ENCODE data around the gene PTPN20.

DNA sequence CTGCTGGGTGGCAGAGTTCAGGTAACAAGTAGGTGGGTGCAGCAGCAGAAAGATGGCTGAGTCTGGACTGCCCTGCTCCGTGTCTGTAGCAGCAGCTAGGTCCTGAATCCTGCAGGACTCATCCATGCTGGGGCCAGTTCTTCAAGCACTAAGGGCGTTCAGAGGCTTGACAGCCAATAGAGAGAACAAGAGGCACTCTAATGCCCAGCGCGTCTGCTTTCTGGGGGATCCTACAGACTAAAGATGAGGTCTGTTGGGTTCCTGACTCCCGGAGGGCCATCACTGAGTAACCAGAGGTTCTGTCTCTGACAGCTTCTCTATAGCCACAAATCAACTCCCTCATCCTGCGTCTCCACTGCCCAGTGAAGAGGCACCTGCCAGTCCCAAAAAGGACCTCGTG lies 125.5 kb downstream of the PTPN20 start:
- TF ChIP-seq RELA (CRISPR knock-in tag; IDR thresholded peaks at IDR 0.05; ENCODE audit: borderline replicate concordance), result no peak
- TF ChIP-seq, protein P1, sequence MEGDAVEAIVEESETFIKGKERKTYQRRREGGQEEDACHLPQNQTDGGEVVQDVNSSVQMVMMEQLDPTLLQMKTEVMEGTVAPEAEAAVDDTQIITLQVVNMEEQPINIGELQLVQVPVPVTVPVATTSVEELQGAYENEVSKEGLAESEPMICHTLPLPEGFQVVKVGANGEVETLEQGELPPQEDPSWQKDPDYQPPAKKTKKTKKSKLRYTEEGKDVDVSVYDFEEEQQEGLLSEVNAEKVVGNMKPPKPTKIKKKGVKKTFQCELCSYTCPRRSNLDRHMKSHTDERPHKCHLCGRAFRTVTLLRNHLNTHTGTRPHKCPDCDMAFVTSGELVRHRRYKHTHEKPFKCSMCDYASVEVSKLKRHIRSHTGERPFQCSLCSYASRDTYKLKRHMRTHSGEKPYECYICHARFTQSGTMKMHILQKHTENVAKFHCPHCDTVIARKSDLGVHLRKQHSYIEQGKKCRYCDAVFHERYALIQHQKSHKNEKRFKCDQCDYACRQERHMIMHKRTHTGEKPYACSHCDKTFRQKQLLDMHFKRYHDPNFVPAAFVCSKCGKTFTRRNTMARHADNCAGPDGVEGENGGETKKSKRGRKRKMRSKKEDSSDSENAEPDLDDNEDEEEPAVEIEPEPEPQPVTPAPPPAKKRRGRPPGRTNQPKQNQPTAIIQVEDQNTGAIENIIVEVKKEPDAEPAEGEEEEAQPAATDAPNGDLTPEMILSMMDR (IDR thresholded peaks at IDR 0.05), result no peak
- TF ChIP-seq ZNF138 (CRISPR knock-in tag; conservative IDR thresholded peaks at IDR 0.05), result no peak
- no peak for TF ChIP-seq HMGA2 (CRISPR knock-in tag; IDR thresholded peaks at IDR 0.05)
- no peak for TF ChIP-seq JUN (CRISPR knock-in tag; IDR thresholded peaks at IDR 0.05)
- TF ChIP-seq TEAD4 (CRISPR knock-in tag; IDR thresholded peaks at IDR 0.05), result no peak
- TF ChIP-seq, protein P2, sequence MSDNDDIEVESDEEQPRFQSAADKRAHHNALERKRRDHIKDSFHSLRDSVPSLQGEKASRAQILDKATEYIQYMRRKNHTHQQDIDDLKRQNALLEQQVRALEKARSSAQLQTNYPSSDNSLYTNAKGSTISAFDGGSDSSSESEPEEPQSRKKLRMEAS (CRISPR knock-in tag; IDR thresholded peaks at IDR 0.05), result no peak
- TF ChIP-seq CREB1 (CRISPR knock-in tag; IDR thresholded peaks at IDR 0.05), result no peak

Data from WTC11 (cell line).